Chondrocyte (in vitro differentiated cells): ENCODE data around the gene EPN1. TPM values are rescaled to one million over a fixed set of nuclear protein-coding genes. Genes with fewer than 3 reads are reported as not detected.

Experiments
- DNase-seq: peaks from one replicate; pipeline ENCODE4 v3.0.0; 2021; ENCODE audit warnings: mixed read lengths, low spot score
- H3K27ac Mint-ChIP-seq: one replicate; pipeline ENCODE4 v1.8.0; 2021; ENCODE audit warnings: mild to moderate bottlenecking, moderate library complexity, mixed read lengths; ENCODE audit not compliant: unreplicated experiment
- H3K27me3 Mint-ChIP-seq: 2 replicates; pipeline ENCODE4 v1.8.0; 2021; ENCODE audit warnings: low read depth, mixed read lengths
- H3K36me3 Mint-ChIP-seq: 2 replicates; pipeline ENCODE4 v1.8.0; 2021; ENCODE audit warnings: low read depth, mixed read lengths
- H3K4me1 Mint-ChIP-seq: 2 replicates; pipeline ENCODE4 v1.8.0; 2021; ENCODE audit warnings: low read depth, mild to moderate bottlenecking, mixed read lengths
- H3K4me3 Mint-ChIP-seq: one replicate; pipeline ENCODE4 v1.8.0; 2021; ENCODE audit warnings: mild to moderate bottlenecking, moderate library complexity, mixed read lengths; ENCODE audit not compliant: unreplicated experiment
- H3K9me3 Mint-ChIP-seq: 2 replicates; pipeline ENCODE4 v1.8.0; 2021; ENCODE audit warnings: low read depth, mixed read lengths
- CTCF ChIP-seq: fragments of 200-600 bp; sonication (generic); IDR thresholded peaks from 2 replicates; pipeline ENCODE4 v1.5.0; 2021; ENCODE audit warnings: antibody characterized with exemption, mild to moderate bottlenecking, moderate library complexity
- total RNA-seq: library from RNA; stranded (reverse); gene quantifications from 3 replicates; pipeline ENCODE4 v1.2.1, GENCODE V29; 2021

Gene EPN1
- total RNA-seq, 1 donor from 2014 or later: 124 TPM

GRCh38 chr19:55696301-55697068 is 21.5 kb downstream of the EPN1 start:
- Mint-ChIP-seq H3K36me3 (peaks cover 25% of the 10 kb centered on the region), H3K4me3 (no peak overlapping the region)

GRCh38 chr19:55697069-55697440 is 22.0 kb downstream of the EPN1 start:
- H3K9me3 Mint-ChIP-seq: no peaks in the 10 kb centered on the region
- DNase-seq: peak; percentile 59
- no peak overlapping the region for H3K4me3 Mint-ChIP-seq
- no peak for TF ChIP-seq CTCF
- H3K36me3 Mint-ChIP-seq: peaks cover 27% of the 10 kb centered on the region
- H3K27ac Mint-ChIP-seq: no peak overlapping the region
- no peaks in the 10 kb centered on the region for H3K27me3 Mint-ChIP-seq
- no peaks in the 10 kb centered on the region for H3K4me1 Mint-ChIP-seq

More at GRCh38 chr19:55696301-55697068, 21.5 kb downstream of the EPN1 start:
- Mint-ChIP-seq H3K27ac (no peak overlapping the region), H3K9me3 (no peaks in the 10 kb centered on the region), H3K4me1 (no peaks in the 10 kb centered on the region), H3K27me3 (no peaks in the 10 kb centered on the region)
- TF ChIP-seq CTCF: no peak
- DNase-seq: peak; percentile 88

GRCh38 chr19:55697698-55698097 is 22.7 kb downstream of the EPN1 start:
- Mint-ChIP-seq H3K9me3 (no peaks in the 10 kb centered on the region), H3K4me3 (no peak overlapping the region), H3K36me3 (peaks cover 27% of the 10 kb centered on the region), H3K4me1 (no peaks in the 10 kb centered on the region), H3K27ac (no peak overlapping the region), H3K27me3 (no peaks in the 10 kb centered on the region)
- TF ChIP-seq CTCF: no peak
- DNase-seq: peak; percentile 33

GRCh38 chr19:55698256-55698655 is 23.2 kb downstream of the EPN1 start:
- H3K27me3 Mint-ChIP-seq: no peaks in the 10 kb centered on the region
- no peak overlapping the region for H3K4me3 Mint-ChIP-seq
- H3K4me1 Mint-ChIP-seq: no peaks in the 10 kb centered on the region
- peak; percentile 76 for DNase-seq
- no peak overlapping the region for H3K27ac Mint-ChIP-seq
- no peaks in the 10 kb centered on the region for H3K9me3 Mint-ChIP-seq
- H3K36me3 Mint-ChIP-seq: peaks cover 28% of the 10 kb centered on the region
- TF ChIP-seq CTCF: no peak

- H3K9me3 Mint-ChIP-seq: no peaks in the 10 kb centered on the region
- no peaks in the 10 kb centered on the region for H3K4me1 Mint-ChIP-seq
- no peak for TF ChIP-seq CTCF
- no peak overlapping the region for H3K4me3 Mint-ChIP-seq
- peak; percentile 60 for DNase-seq
- H3K27ac Mint-ChIP-seq: no peak overlapping the region
- peaks cover 29% of the 10 kb centered on the region for H3K36me3 Mint-ChIP-seq
- H3K27me3 Mint-ChIP-seq: no peaks in the 10 kb centered on the region
Observed at GRCh38 chr19:55699221-55699620, 24.2 kb downstream of the EPN1 start.
